Mammary epithelial cell (primary cell): Measurements from ENCODE around the gene HHIP.

Experiments used
- CTCF ChIP-seq, 2 donors: IDR thresholded peaks in 1 of 2; conservative IDR thresholded peaks in 1 of 2; 2 replicates each; pipeline ENCODE4 v1.5.1; 2011 to 2012; ENCODE audit warnings: inconsistent platforms in 2 of 2, low read length in 2 of 2, mild to moderate bottlenecking in 2 of 2, control low read depth in 1 of 2, low read depth in 1 of 2; ENCODE audit not compliant: insufficient read depth in 1 of 2; ENCODE audit errors: extremely low read depth in 1 of 2
- EZH2 ChIP-seq: IDR thresholded peaks from 2 replicates; pipeline ENCODE4 v1.6.1; 2012; ENCODE audit warnings: low read length, inconsistent platforms, borderline replicate concordance

DNA sequence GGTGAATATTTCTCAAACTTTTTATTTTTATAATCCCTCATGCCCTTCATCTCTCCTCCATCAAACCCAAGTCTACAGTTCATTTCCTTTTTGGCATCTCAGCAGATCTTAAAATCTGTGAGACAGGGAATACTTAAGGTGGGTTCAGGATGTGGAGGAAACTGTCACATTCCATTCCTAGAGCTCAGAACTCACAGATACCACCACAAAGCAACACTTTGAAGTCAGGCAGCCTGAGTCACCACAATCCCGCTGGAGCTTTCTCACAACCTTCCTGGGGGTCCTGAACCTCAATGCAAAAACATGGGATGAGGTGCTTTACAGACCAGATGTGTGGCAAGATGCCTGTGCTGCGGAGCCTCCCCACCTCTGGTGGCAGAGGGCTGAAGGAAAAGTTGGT is 63.2 kb downstream of the HHIP start:
- TF ChIP-seq CTCF (conservative IDR thresholded peaks at IDR 0.05 in 1 of 2, IDR thresholded peaks at IDR 0.05 in 1 of 2; ENCODE audit: extremely low read depth in 1 of 2, insufficient read depth in 1 of 2, low read depth in 1 of 2, low read length in 2 of 2) = no peak
- TF ChIP-seq EZH2 = no peak
